HepG2 (cell line): ENCODE data around the gene CGNL1.

ENCODE experiments used
- RXRA ChIP-seq: sonication (generic); formaldehyde crosslinking; IDR thresholded peaks from 2 replicates; pipeline ENCODE4 v1.5.1; 2020; ENCODE audit warnings: missing genetic modification reagents
- ZNF12 ChIP-seq: sonication (generic); formaldehyde crosslinking; IDR thresholded peaks from 2 replicates; pipeline ENCODE4 v1.5.0; 2020; ENCODE audit warnings: missing genetic modification reagents
- TF ChIP-seq, protein P1 (sequence below): sonication (generic); formaldehyde crosslinking; IDR thresholded peaks from 2 replicates; pipeline ENCODE4 v1.5.1; 2020; ENCODE audit warnings: mild to moderate bottlenecking, missing genetic modification reagents, moderate library complexity

GRCh38 chr15:57595011-57595866 is 218.9 kb downstream of the CGNL1 start:
- TF ChIP-seq RXRA (CRISPR knock-in tag) = no peak
- no peak for TF ChIP-seq ZNF12 (CRISPR knock-in tag)
- TF ChIP-seq, protein P1, sequence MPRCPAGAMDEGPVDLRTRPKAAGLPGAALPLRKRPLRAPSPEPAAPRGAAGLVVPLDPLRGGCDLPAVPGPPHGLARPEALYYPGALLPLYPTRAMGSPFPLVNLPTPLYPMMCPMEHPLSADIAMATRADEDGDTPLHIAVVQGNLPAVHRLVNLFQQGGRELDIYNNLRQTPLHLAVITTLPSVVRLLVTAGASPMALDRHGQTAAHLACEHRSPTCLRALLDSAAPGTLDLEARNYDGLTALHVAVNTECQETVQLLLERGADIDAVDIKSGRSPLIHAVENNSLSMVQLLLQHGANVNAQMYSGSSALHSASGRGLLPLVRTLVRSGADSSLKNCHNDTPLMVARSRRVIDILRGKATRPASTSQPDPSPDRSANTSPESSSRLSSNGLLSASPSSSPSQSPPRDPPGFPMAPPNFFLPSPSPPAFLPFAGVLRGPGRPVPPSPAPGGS (CRISPR knock-in tag) = no peak
